DMS53 (cell line): ENCODE data around the gene ECEL1.

Experiments
- DNase-seq: peaks from one replicate; lab custom pipeline; 2025; lab: John Stamatoyannopoulos, UW

Gene ECEL1

GRCh38 chr2:232522623-232523401 lies 35.2 kb upstream of the ECEL1 start:
- peak; percentile 22 for DNase-seq

GRCh38 chr2:232521959-232522622 lies 34.5 kb upstream of the ECEL1 start:
- DNase-seq: peak; percentile 48

GRCh38 chr2:232521098-232521497 lies 33.5 kb upstream of the ECEL1 start:
- no peak for DNase-seq

- no peak for DNase-seq
Measured at GRCh38 chr2:232520489-232520888, 32.9 kb upstream of the ECEL1 start.

- no peak for DNase-seq
Measured at GRCh38 chr2:232519581-232520438, 32.2 kb upstream of the ECEL1 start, which contains the start of gene PRSS56. Gene PRSS56, plus strand, starts transcription at chr2:232520388. Its CDS starts 211 bp downstream, at chr2:232520599.

- no peak for DNase-seq
Measured at GRCh38 chr2:232518844-232519243, 31.2 kb upstream of the ECEL1 start.

- no peak for DNase-seq
Measured at GRCh38 chr2:232516551-232516950, 28.9 kb upstream of the ECEL1 start.

GRCh38 chr2:232515639-232516038 lies 28.0 kb upstream of the ECEL1 start:
- no peak for DNase-seq

GRCh38 chr2:232513353-232513752 lies 25.7 kb upstream of the ECEL1 start:
- DNase-seq: no peak

- DNase-seq: no peak
Measured at GRCh38 chr2:232512602-232513001, 25.0 kb upstream of the ECEL1 start.

GRCh38 chr2:232511336-232511890 lies 23.8 kb upstream of the ECEL1 start:
- no peak for DNase-seq

GRCh38 chr2:232508251-232508650 lies 20.6 kb upstream of the ECEL1 start:
- no peak for DNase-seq

- DNase-seq: no peak
Measured at GRCh38 chr2:232506709-232507108, 19.1 kb upstream of the ECEL1 start.

- no peak for DNase-seq
Measured at GRCh38 chr2:232505856-232506255, 18.2 kb upstream of the ECEL1 start.

- peak; percentile 77 for DNase-seq
Measured at GRCh38 chr2:232504438-232504837, 16.8 kb upstream of the ECEL1 start.

- DNase-seq: no peak
Measured at GRCh38 chr2:232503809-232504323, 16.2 kb upstream of the ECEL1 start.

GRCh38 chr2:232502911-232503808 lies 15.5 kb upstream of the ECEL1 start:
- DNase-seq: peak; percentile 73

- peak; percentile 68 for DNase-seq
Measured at GRCh38 chr2:232502511-232502910, 14.9 kb upstream of the ECEL1 start.

GRCh38 chr2:232501794-232502390 lies 14.3 kb upstream of the ECEL1 start:
- DNase-seq: no peak

- no peak for DNase-seq
Measured at GRCh38 chr2:232501331-232501771, 13.7 kb upstream of the ECEL1 start.
